Activated CD8-positive, alpha-beta memory T cell treated with anti-CD3 and anti-CD28 coated beads for 4 hours (primary cell): ENCODE data around the gene SEMA6C.
A peak's percentile ranks its signal among the peaks of the same experiment; 100 is the strongest.
"Not testable (repeated sequence)": the region's sequence is repeated elsewhere in the genome, so short reads cannot be mapped to it uniquely, and the experiment has no call there.

Experiments used
- DNase-seq, 2 donors: peaks; one replicate each; pipeline ENCODE4 v3.0.0-alpha.2; 2020; ENCODE audit warnings: low read depth in 2 of 2

The SEMA6C gene, protein sequence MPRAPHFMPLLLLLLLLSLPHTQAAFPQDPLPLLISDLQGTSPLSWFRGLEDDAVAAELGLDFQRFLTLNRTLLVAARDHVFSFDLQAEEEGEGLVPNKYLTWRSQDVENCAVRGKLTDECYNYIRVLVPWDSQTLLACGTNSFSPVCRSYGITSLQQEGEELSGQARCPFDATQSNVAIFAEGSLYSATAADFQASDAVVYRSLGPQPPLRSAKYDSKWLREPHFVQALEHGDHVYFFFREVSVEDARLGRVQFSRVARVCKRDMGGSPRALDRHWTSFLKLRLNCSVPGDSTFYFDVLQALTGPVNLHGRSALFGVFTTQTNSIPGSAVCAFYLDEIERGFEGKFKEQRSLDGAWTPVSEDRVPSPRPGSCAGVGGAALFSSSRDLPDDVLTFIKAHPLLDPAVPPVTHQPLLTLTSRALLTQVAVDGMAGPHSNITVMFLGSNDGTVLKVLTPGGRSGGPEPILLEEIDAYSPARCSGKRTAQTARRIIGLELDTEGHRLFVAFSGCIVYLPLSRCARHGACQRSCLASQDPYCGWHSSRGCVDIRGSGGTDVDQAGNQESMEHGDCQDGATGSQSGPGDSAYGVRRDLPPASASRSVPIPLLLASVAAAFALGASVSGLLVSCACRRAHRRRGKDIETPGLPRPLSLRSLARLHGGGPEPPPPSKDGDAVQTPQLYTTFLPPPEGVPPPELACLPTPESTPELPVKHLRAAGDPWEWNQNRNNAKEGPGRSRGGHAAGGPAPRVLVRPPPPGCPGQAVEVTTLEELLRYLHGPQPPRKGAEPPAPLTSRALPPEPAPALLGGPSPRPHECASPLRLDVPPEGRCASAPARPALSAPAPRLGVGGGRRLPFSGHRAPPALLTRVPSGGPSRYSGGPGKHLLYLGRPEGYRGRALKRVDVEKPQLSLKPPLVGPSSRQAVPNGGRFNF

DNA sequence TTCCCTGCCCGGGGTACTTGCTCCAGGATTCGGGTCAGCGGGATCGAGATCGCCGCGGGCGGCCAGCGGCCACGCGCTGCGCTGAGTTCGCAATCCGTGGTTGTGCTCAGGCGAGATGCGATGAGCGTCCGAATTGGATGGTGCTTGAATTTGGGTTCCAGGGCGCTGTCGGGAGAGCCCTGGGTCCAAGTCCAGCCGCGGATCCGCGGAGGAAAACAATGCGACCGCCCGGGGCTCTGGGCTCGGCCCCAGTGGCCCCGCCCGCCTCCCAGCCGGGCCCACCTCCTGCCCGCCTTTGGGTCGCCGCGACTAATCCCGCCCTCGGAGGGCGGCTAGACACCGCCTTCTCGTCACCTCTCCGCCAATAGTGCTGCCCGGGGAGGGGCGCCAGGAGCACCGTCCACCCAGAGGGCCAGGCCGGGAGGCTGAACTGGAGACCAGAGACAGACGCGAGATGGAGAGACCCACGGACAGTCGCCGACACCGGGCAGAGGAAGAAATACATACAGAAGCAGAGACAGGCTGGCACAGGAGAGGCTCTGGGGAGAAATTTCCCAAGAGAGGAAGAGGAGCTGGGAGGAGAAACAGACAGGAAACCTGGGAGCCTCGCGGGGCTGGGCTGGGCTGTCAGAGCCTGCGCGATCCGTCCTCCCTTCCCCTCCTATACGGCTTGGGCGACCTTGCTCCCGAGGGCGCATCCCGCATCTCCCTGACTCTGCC is at the start of gene SEMA6C:
Gene SEMA6C (minus strand): TSS at position 220 of the 720 bp plus-strand sequence. CDS start 4,010 bp downstream, outside the sequence.
- peak; percentile 74 for DNase-seq

DNA sequence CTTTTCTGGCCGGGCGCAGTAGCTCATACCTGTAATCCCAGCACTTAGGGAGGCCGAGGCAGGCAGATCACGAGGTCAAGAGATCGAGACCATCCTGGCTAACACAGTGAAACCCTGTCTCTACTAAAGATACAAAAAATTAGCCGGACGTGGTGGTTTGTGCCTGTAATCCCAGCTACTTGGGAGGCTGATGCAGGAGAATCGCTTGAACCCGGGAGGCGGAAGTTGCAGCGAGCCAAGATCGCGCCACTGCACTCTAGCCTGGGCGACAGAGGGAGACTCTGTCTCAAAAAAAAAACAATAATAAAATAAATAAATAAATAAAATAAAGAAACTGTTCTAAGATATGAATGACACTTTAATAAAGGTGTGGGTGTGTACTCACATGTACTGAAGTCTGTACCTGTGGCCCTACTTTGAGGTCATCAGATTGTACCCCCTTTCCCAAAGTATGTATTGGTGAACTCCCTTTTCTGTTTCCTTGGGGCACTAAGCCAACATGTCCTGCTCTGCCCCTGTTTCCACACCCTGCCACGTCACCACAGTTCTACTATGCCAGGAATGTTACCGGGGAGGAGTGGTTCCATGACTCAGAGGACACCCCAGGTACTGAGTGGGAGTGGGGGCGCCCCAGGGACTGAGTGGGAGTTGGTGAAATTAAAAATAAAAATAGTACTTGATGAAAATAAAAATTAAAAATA is 48.6 kb upstream of the SEMA6C start:
- DNase-seq: not testable (repeated sequence)

GRCh38 chr1:151193856-151194255 is 47.4 kb upstream of the SEMA6C start:
- DNase-seq: no peak

DNA sequence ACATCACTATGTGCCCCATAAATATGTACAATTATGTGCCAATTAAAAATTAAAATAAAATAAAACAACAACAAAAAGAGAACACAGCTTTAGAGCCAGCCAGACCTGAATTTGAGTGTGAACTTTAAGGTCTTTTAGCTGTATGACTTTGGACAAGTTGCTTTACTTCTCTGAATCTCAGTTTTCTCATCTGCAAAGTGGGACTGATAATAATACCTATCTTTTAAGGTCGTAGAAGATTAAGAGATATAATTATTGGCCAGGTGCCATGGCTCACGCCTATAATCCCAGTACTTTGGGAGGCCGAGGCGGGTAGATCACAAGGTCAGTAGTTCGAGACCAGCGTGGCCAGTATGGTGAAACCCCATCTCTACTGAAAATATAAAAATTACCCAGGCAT is 46.9 kb upstream of the SEMA6C start:
- DNase-seq: no peak

DNA sequence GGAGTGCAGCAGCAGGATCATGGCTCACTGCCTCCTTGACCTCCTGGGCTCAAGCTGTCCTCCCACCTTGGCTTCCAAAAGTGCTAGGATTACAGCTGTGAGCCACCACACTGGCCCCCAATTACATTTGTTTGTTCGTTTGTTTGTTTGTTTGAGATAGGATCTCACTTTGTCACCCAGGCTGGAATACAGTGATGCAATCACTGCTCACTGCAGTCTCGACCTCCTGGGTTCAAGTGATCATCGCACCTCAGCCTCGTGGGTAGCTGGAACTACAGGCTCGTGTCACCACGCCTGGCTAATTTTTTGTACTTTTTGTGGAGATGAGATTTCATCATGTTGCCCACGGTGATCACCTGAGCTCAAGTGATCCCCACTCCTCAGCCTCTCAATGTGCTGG is 45.6 kb upstream of the SEMA6C start:
- no peak for DNase-seq

DNA sequence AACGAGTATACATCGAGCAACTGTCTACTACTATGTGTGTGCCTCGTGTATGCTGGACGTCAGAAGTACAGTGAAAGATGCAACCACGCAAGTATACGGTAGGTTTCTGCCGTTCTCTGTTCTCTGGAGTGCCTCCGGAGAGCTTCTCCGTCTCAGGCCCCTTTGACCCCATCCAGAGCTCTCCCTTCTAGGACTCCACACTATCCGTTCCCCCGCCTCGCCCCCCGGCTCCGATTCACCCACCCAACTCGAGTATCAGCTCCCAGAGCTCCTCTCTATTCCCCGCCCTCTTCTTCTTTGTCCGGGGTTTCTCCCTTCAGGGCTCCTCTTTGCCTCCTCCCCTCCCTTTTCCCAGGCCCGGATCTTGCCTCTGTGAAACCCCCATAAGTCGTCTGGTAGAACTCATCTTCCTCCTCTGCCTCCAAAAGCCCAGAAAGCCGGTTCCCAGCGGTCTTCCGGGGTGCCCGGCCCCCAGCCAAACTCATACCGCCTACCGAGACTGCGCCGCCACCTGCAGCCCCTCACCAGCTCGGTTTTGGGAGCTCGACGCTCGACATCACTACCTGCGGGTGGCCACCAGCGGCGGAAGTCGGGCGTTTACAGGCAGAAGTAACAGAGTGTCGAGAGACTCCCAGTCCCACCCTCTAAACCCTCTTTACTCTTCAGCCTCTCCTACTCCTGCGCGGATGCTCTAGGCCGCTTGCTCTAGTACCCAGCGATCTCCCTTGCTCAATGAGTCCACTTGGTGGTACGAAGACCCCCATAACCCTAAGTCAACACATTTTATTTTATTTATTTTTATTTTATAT is 43.4 kb upstream of the SEMA6C start, which contains the start of gene VPS72:
Gene VPS72 (minus strand): TSS at position 561 of the 809 bp plus-strand sequence. CDS start 76 bp downstream, at position 485.
- peak; percentile 54 to 75 for DNase-seq

DNA sequence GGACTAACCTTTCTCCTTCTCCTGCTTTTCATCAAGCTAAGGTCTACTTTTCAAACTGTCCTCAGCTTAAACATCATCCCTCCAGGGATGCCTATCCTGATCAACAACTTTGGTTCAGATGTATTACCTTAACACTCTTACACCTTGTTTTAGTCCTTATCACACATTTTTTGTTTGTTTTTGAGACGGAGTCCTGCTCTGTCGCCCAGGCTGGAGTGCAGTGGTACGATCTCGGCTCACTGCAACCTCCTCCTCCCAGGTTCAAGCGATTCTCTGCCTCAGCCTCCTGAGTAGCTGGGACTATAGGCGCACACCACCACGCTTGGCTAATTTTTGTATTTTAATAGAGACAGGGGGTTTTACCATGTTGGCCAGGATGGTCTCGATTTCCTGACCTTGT is 42.2 kb upstream of the SEMA6C start:
- DNase-seq: not testable (repeated sequence)

DNA sequence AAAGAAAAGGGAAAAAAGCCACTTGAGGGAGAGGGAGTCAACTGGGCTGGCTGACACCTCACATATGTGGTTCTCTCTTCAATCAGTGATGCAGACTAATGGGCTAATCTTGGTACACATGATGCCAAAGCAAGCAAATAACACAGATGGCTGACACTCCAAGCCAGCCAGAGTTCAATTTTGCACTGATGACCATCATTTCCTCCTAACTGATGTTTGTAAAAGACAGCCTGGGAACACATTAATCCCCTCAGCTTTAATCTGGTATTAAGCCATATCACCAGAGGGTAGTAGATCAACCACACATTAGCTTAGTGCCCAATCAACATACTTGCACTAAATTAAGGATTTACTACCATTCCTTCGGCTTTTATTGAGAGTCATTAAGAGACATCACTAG is 40.8 kb upstream of the SEMA6C start:
- no peak for DNase-seq

DNA sequence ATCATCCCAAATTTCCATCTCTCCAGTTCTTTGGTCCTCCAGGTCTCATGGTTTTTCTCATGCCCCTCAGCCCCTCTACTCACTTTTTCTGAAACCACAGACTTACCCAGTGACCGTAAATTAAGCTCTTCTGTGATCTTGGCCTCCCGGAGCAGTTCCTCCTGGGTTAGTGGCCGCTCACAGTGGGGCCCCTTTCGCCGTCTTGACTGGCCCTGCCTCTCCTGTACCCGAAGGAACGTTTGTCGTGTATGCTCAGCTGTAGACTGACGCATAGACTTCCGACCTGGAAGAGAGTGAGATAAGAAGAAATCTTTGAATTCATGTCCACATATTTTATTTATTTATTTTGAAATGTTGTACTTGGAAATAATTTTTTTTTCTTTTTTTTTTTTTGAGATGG is 37.8 kb upstream of the SEMA6C start:
- no peak for DNase-seq

- no peak for DNase-seq
These were observed 30.1 kb upstream of the SEMA6C start for GRCh38 chr1:151176514-151177045.

DNA sequence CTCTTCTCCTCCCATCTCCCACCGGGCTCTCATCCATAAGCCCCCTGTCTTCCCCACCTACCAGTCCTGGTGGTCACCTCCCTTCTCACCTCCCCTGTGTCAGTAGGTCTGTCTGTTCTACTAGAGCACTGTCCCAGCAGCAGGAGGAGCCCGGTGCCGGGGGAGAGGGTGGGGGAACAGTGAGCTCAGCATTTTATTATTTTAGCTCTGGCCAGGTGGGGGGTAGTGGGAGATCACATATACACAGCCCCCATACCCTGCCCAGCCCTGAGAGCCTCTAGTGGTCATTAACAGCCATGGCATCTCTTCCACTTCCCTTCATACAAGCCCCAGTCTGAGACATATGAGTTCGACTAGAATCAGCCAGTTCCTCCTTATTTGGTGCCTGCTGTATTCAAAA is 29.4 kb upstream of the SEMA6C start, which contains the start of gene TMOD4:
Gene TMOD4 (minus strand): TSS at position 119 of the 400 bp plus-strand sequence. CDS start 1,106 bp downstream, outside the sequence.
- no peak for DNase-seq

GRCh38 chr1:151175041-151175741 is 28.8 kb upstream of the SEMA6C start:
- DNase-seq: no peak

DNA sequence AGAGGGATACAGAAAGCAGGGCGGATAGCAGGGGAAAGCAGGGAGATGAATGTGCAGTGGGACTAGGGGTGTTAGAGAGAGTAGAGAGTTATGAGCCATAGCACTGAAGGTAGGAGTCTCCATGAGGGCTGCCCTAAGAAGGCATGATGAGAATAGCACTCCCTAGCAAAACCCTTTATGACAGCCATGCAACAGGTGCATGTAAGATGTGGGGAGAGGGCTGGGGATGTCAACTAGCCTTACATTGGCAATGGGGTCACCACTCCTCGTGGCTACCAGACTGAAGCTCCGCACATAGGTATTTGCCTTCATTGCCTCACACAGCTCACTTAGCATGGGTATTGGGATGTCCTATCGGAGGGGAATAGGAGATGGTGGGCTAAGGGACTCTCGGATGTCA is 24.8 kb upstream of the SEMA6C start:
- no peak for DNase-seq

DNA sequence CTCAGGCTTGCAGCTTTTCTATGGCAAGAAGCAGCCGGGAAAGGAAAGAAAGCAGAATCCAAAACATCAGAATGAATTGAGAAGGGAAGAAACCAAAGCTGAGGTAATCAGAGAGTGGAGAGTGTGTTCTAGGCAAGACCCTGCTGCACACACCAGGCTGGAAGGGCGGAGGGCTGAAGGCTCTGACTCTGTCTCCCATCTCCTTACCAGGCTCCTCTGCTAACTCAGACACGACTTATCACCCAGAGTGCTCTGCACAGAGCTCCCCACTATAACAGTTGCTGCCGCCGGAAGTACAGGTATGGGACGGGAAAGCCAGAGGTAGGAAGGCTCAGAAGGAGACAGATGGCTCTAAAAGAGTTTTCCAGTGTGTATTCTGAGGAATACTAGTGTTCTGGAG is 20.7 kb upstream of the SEMA6C start:
- no peak for DNase-seq

DNA sequence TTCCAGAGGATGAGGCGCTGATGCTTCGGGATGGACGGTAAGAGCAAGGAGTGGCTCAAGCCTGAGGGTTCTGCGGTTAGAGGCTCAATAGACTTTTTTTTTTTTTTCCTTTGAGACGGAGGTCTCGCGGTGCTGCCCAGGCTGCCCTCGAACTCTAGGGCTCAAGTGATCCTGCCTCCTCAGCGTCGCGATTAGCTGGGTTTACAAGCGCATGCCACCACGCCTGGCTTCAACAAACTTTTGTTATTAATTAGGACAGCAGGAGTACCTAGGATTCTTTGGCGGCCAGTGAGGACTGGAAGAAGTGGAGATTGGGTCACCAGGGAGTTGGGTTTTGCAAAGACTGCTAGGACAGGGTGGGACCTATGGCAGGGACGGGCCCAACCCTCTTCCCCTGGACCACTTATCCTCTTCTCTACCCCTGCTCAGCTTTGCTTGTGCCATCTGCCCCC is 20.1 kb upstream of the SEMA6C start:
- no peak for DNase-seq

- DNase-seq: peak; percentile 87 to 92
These were observed 19.5 kb upstream of the SEMA6C start, which contains the start of the genes LYSMD1 and SCNM1 for GRCh38 chr1:151165738-151166504. Gene LYSMD1 (minus strand): TSS chr1:151165902. CDS start chr1:151165258, 644 bp downstream. Gene SCNM1 (plus strand): TSS chr1:151166144. CDS start chr1:151166153, 9 bp downstream.

DNA sequence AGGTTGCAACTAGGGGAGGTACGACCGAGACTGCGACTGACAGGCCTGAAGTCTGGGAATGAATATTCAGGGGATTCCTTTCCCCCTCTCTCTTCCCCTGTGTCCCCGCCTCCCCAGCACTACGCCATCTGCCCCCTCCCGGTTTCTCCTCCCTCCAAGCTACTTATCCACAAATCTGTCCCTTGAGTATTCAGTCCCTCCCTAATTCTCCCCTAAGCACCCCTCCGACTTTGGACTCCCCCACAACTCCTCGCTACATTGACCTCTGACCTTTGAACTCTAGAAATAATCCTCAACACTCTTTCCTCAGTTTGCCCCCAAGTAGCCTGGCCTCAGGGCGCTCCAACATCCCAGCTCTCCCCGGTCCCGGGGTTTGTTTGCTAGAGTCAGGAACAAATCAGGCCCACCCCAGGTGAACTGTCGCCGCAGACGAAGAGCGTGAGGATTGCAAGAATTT is 18.9 kb upstream of the SEMA6C start:
- no peak for DNase-seq

DNA sequence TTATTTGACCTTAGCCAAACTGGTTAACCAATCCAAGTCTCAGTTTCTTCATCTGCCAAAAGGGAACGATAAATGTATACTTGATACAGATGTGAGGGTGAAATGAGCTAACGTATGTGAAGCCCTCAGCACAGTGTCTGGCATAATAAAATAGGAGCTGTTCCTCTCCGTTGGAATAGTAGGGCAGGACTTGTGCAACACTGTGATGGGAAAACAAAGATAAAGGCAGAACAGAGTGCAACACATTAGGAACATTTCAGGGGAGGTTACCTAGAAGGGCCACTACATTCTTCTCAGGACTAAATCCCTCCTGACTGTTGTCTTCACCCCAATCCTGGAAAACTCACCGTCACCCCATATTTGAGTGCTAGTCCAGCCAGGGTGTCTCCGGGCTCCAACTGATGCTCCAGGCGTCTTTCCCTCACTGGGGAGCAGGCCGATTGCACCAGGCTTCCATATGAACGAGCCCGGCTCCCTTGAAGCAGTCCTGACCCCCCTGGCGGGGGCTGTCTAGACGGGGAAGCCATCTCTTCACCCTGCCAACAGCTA is 18.4 kb upstream of the SEMA6C start:
- DNase-seq: no peak
